K562 (cell line): ENCODE measurements around the gene PLCB3. TPM values are rescaled to one million over a fixed set of nuclear protein-coding genes. Genes with fewer than 3 reads are reported as not detected.

Source experiments
- E4F1 ChIP-seq: fragments of 250-450 bp; sonication (Bioruptor Pico); IDR thresholded peaks from 2 replicates; pipeline ENCODE4 v1.5.0; 2021; ENCODE audit warnings: mild to moderate bottlenecking, borderline replicate concordance
- FOXJ2 ChIP-seq: fragments of 200-800 bp; sonication (Bioruptor generic); IDR thresholded peaks from 2 replicates; pipeline ENCODE4 v1.6.1; 2016; ENCODE audit warnings: missing genetic modification characterization, missing compliant biosample characterization
- MYC ChIP-seq, 2 experiments: fragments of 250-450 bp in 1 of 2; sonication (Bioruptor Pico) in 1 of 2; IDR thresholded peaks; 2 replicates each; pipeline versions ENCODE4 v1.5.1 to v1.6.1; 2012 to 2021; ENCODE audit warnings: low read depth in 2 of 2, borderline replicate concordance in 1 of 2, improper control_type of control experiment in 1 of 2, low read length in 1 of 2, mild to moderate bottlenecking in 1 of 2, moderate library complexity in 1 of 2
- NFYB ChIP-seq: IDR thresholded peaks from 2 replicates; pipeline ENCODE4 v1.6.1; 2011; ENCODE audit warnings: mild to moderate bottlenecking, moderate library complexity; ENCODE audit not compliant: insufficient read length; ENCODE audit errors: extremely low read depth
- polyA plus RNA-seq, 8 experiments: library from polyadenylated mRNA; depleted of rRNA in 4 of 8; stranded (reverse) in 5 of 8; unstranded in 3 of 8; fragments of >200 nt; fragmentation: Nextera tagmentation in 2 of 8; fragmentation: Illumina TruSeq in 1 of 8; extraction: Ambion mirVana in 2 of 8; extraction: Trizol in 1 of 8; gene quantifications; 2 replicates each; pipeline versions ENCODE4 v1.2.1 to v1.2.3, GENCODE V29; 2011 to 2014; ENCODE audit warnings: inconsistent platforms in 1 of 8, missing spikeins in 1 of 8
- total RNA-seq, 7 experiments: library from RNA; depleted of rRNA in 6 of 7; stranded (reverse); fragments of >200 nt in 6 of 7; fragmentation: Illumina TruSeq in 2 of 7; extraction: Trizol in 2 of 7; gene quantifications; 2 replicates each; pipeline versions ENCODE4 v1.2.1 to v1.2.3, GENCODE V29; 2011 to 2021; ENCODE audit warnings: low replicate concordance in 1 of 7
- TF ChIP-seq, protein P1 (sequence below): IDR thresholded peaks from 2 replicates; pipeline ENCODE4 v1.6.1; 2012; ENCODE audit warnings: low read depth, low read length, improper control_type of control experiment, borderline replicate concordance
- TF ChIP-seq, protein P2 (sequence below): fragments of 450-650 bp; formaldehyde crosslinking; IDR thresholded peaks from 2 replicates; pipeline ENCODE4 v1.4.0; 2020; ENCODE audit warnings: mild to moderate bottlenecking, moderate library complexity
- TF ChIP-seq, protein P3 (sequence below): fragments of 250-450 bp; sonication (Bioruptor Pico); IDR thresholded peaks from 2 replicates; pipeline ENCODE4 v1.8.0; 2021; ENCODE audit warnings: mild to moderate bottlenecking, moderate library complexity

The PLCB3 gene
- total and polyA plus RNA-seq, 9 of the 15 experiments (the other 6 are each of a cell fraction or from before 2014, with no cell fraction given) = 0.31 to 44.8 (median 14.6) TPM

DNA sequence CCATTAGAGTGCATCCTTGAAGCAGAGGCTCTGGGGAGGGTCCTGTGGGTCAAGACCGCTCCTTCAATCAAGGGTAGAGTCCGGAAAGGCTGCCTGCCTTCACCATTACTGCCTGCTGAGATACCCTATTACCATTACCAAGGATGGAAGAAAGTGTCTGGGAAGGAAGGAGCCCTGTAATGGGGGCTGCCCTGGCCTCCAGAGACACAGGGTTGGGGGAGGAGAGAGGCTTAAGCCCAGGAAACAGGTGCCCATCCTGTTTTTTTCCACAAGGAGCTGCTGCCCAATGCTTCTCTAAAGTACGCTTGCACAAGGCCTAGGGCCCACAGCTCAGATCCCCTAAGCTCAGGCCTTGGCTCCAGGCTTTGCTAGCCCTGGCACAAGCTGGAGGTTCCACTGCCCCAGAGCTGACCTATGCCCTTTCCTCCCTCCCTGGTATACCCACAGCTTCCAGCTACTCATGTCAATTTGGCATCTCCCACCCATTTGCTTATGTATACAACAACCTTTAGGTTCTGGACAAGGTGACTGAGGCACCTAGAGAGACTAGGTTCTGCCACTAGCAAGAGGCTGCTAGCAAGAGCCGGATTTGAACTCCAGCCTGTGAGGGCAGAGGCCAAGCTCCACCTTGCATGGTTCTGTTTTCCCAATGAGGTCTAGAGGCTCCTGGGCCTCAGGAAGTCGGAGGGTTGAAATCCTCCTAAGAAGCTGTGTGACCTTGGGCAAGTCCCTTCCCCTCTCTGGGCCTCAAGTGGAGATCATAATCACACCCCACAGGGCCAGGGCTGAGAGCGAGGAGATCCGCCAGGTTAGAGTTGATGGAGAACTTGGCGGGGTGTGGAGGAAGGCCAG, 1.5 kb upstream of the PLCB3 start (continued):
- TF ChIP-seq MYC (IDR thresholded peaks at IDR 0.05; ENCODE audit: low read depth, low read length) (no peak), MYC (CRISPR knock-in tag; IDR thresholded peaks at IDR 0.05; ENCODE audit: borderline replicate concordance, low read depth) (no peak), FOXJ2 (tag) (no peak), E4F1 (CRISPR knock-in tag) (no peak), NFYB (no peak)
- TF ChIP-seq, protein P1, sequence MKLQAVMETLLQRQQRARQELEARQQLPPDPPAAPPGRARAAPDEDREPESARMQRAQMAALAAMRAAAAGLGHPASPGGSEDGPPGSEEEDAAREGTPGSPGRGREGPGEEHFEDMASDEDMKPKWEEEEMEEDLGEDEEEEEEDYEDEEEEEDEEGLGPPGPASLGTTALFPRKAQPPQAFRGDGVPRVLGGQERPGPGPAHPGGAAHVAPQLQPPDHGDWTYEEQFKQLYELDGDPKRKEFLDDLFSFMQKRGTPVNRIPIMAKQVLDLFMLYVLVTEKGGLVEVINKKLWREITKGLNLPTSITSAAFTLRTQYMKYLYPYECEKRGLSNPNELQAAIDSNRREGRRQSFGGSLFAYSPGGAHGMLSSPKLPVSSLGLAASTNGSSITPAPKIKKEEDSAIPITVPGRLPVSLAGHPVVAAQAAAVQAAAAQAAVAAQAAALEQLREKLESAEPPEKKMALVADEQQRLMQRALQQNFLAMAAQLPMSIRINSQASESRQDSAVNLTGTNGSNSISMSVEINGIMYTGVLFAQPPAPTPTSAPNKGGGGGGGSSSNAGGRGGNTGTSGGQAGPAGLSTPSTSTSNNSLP = no peak
- TF ChIP-seq, protein P2, sequence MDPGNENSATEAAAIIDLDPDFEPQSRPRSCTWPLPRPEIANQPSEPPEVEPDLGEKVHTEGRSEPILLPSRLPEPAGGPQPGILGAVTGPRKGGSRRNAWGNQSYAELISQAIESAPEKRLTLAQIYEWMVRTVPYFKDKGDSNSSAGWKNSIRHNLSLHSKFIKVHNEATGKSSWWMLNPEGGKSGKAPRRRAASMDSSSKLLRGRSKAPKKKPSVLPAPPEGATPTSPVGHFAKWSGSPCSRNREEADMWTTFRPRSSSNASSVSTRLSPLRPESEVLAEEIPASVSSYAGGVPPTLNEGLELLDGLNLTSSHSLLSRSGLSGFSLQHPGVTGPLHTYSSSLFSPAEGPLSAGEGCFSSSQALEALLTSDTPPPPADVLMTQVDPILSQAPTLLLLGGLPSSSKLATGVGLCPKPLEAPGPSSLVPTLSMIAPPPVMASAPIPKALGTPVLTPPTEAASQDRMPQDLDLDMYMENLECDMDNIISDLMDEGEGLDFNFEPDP = no peak
- TF ChIP-seq, protein P3, sequence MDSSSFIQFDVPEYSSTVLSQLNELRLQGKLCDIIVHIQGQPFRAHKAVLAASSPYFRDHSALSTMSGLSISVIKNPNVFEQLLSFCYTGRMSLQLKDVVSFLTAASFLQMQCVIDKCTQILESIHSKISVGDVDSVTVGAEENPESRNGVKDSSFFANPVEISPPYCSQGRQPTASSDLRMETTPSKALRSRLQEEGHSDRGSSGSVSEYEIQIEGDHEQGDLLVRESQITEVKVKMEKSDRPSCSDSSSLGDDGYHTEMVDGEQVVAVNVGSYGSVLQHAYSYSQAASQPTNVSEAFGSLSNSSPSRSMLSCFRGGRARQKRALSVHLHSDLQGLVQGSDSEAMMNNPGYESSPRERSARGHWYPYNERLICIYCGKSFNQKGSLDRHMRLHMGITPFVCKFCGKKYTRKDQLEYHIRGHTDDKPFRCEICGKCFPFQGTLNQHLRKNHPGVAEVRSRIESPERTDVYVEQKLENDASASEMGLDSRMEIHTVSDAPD (CRISPR knock-in tag) = no peak
